ENCODE results near the gene FNIP1. TPM values are rescaled to one million over a fixed set of nuclear protein-coding genes. Genes with fewer than 3 reads are reported as not detected.

FNIP1 gene
- total and polyA plus RNA-seq, 2 donors from 2014 or later: 2.9 to 31.1 TPM

- no peaks in the 10 kb centered on the region for H3K36me3 ChIP-seq (ENCODE audit: control insufficient read depth in 2 of 3, insufficient read depth in 3 of 3, low read length in 3 of 3)
- H3K4me1 ChIP-seq (ENCODE audit: control insufficient read depth in 2 of 3, insufficient read depth in 2 of 3, low read depth in 1 of 3, low read length in 3 of 3): no peaks in the 10 kb centered on the region
- H3K9me3 ChIP-seq (ENCODE audit: control insufficient read depth in 2 of 3, insufficient read depth in 1 of 3, low read length in 3 of 3): peaks cover 0 to 1% (median 0%) of the 10 kb centered on the region in 3 donors
- no peak overlapping the region for H3K27ac ChIP-seq (ENCODE audit: low read depth in 2 of 2, low read length in 2 of 2)
- FAIRE-seq (no peak), DNase-seq (no peak)
- intact Hi-C loops (cut with DNase I): no loop called here
- no peak overlapping the region for H3K9ac ChIP-seq (ENCODE audit: low read length in 3 of 3)
- no peak for TF ChIP-seq CTCF (IDR thresholded peaks at IDR 0.05; ENCODE audit: borderline replicate concordance, extremely low read depth, insufficient read depth)
- H3K4me3 ChIP-seq (ENCODE audit: low read length in 3 of 3): no peak overlapping the region
- H3K27me3 ChIP-seq (ENCODE audit: control insufficient read depth, insufficient read depth, low read length): no peaks in the 10 kb centered on the region
Measured at GRCh38 chr5:131769336-131769735, 27.5 kb downstream of the FNIP1 start.

- intact Hi-C loops (cut with DNase I): no loop called here
- peak; percentile 41 for FAIRE-seq
- Histone ChIP-seq H3K9ac (ENCODE audit: low read length in 3 of 3) (no peak overlapping the region), H3K4me1 (ENCODE audit: control insufficient read depth in 2 of 3, insufficient read depth in 2 of 3, low read depth in 1 of 3, low read length in 3 of 3) (no peaks in the 10 kb centered on the region), H3K9me3 (ENCODE audit: control insufficient read depth in 2 of 3, insufficient read depth in 1 of 3, low read length in 3 of 3) (peaks cover 0 to 7% (median 0%) of the 10 kb centered on the region in 3 donors), H3K27ac (ENCODE audit: low read depth in 2 of 2, low read length in 2 of 2) (no peak overlapping the region), H3K4me3 (ENCODE audit: low read length in 3 of 3) (no peak overlapping the region), H3K36me3 (ENCODE audit: control insufficient read depth in 2 of 3, insufficient read depth in 3 of 3, low read length in 3 of 3) (no peaks in the 10 kb centered on the region), H3K27me3 (ENCODE audit: control insufficient read depth, insufficient read depth, low read length) (no peaks in the 10 kb centered on the region)
- no peak for TF ChIP-seq CTCF (IDR thresholded peaks at IDR 0.05; ENCODE audit: borderline replicate concordance, extremely low read depth, insufficient read depth)
- no peak for DNase-seq
Measured at GRCh38 chr5:131767891-131768290, 28.9 kb downstream of the FNIP1 start.

DNA sequence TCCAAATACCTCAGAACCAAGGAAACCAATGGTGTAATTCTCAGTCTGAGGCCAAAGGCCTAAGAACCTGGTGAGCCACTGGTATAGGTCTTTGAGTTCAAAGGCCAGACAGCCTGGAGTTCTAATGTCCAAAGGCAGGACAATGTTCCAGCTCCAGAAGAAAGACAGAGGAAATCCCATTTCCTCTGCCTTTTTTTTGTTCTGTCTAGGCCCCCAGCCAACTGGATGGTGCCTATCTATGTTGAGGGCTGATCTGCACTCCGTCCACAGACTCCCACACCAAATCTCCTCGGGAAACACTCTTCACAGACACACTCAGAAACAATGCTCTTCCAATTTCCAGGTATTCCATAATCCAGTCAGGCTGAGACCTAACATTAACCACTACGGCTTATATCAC, 30.1 kb downstream of the FNIP1 start:
- Histone ChIP-seq H3K4me3 (ENCODE audit: low read length in 3 of 3) (no peak overlapping the region), H3K9me3 (ENCODE audit: control insufficient read depth in 2 of 3, insufficient read depth in 1 of 3, low read length in 3 of 3) (peaks cover 0 to 7% (median 0%) of the 10 kb centered on the region in 3 donors), H3K9ac (ENCODE audit: low read length in 3 of 3) (no peak overlapping the region), H3K27me3 (ENCODE audit: control insufficient read depth, insufficient read depth, low read length) (no peaks in the 10 kb centered on the region), H3K4me1 (ENCODE audit: control insufficient read depth in 2 of 3, insufficient read depth in 2 of 3, low read depth in 1 of 3, low read length in 3 of 3) (no peaks in the 10 kb centered on the region), H3K36me3 (ENCODE audit: control insufficient read depth in 2 of 3, insufficient read depth in 3 of 3, low read length in 3 of 3) (no peaks in the 10 kb centered on the region), H3K27ac (ENCODE audit: low read depth in 2 of 2, low read length in 2 of 2) (no peak overlapping the region)
- no peak for DNase-seq
- intact Hi-C loops (cut with DNase I): no loop called here
- no peak for TF ChIP-seq CTCF (IDR thresholded peaks at IDR 0.05; ENCODE audit: borderline replicate concordance, extremely low read depth, insufficient read depth)
- no peak for FAIRE-seq

- H3K27ac ChIP-seq (ENCODE audit: low read depth in 2 of 2, low read length in 2 of 2): no peak overlapping the region
- no peak for TF ChIP-seq CTCF (IDR thresholded peaks at IDR 0.05; ENCODE audit: borderline replicate concordance, extremely low read depth, insufficient read depth)
- peaks cover 0 to 7% (median 0%) of the 10 kb centered on the region in 3 donors for H3K9me3 ChIP-seq (ENCODE audit: control insufficient read depth in 2 of 3, insufficient read depth in 1 of 3, low read length in 3 of 3)
- H3K4me1 ChIP-seq (ENCODE audit: control insufficient read depth in 2 of 3, insufficient read depth in 2 of 3, low read depth in 1 of 3, low read length in 3 of 3): no peaks in the 10 kb centered on the region
- intact Hi-C loops (cut with DNase I): no loop called here
- no peaks in the 10 kb centered on the region for H3K36me3 ChIP-seq (ENCODE audit: control insufficient read depth in 2 of 3, insufficient read depth in 3 of 3, low read length in 3 of 3)
- no peak for FAIRE-seq
- no peak for DNase-seq
- H3K9ac ChIP-seq (ENCODE audit: low read length in 3 of 3): no peak overlapping the region
- H3K4me3 ChIP-seq (ENCODE audit: low read length in 3 of 3): no peak overlapping the region
- no peaks in the 10 kb centered on the region for H3K27me3 ChIP-seq (ENCODE audit: control insufficient read depth, insufficient read depth, low read length)
Measured at GRCh38 chr5:131765261-131765660, 31.6 kb downstream of the FNIP1 start.
